Spleen (tissue), 11 donors: ENCODE results near the gene CBFA2T2. TPM values are rescaled to one million over a fixed set of nuclear protein-coding genes. Genes with fewer than 3 reads are reported as not detected.
"Not testable (repeated sequence)": the region's sequence is repeated elsewhere in the genome, so short reads cannot be mapped to it uniquely, and the experiment has no call there.

Experiments
- DNase-seq: peaks from one replicate; pipeline ENCODE4 v3.0.0-alpha.2; 2020
- H3K27ac ChIP-seq, 8 donors: fragments of 200-600 bp; sonication (generic) in 7 of 8; 1 replicate in 4 of 8; 2 replicates in 4 of 8; pipeline versions ENCODE4 v1.5.0 to v1.8.0; 2016 to 2021; ENCODE audit warnings: inconsistent platforms in 4 of 8, mild to moderate bottlenecking in 4 of 8, moderate library complexity in 1 of 8
- H3K27me3 ChIP-seq, 7 donors: fragments of 200-600 bp; sonication (generic) in 6 of 7; replicated peaks in 1 of 7; 1 replicate in 4 of 7; 2 replicates in 3 of 7; pipeline versions ENCODE4 v1.5.0 to v1.8.0; 2016 to 2021; ENCODE audit warnings: inconsistent platforms in 3 of 7, mild to moderate bottlenecking in 1 of 7
- H3K36me3 ChIP-seq, 6 donors: fragments of 200-600 bp; sonication (generic) in 5 of 6; 1 replicate in 4 of 6; 2 replicates in 2 of 6; pipeline versions ENCODE4 v1.5.0 to v1.8.0; 2016 to 2021; ENCODE audit warnings: inconsistent platforms in 2 of 6
- H3K4me1 ChIP-seq, 6 donors: fragments of 200-600 bp; sonication (generic) in 5 of 6; 1 replicate in 3 of 6; 2 replicates in 3 of 6; pipeline versions ENCODE4 v1.5.0 to v1.8.0; 2016 to 2021; ENCODE audit warnings: inconsistent platforms in 3 of 6
- H3K4me3 ChIP-seq, 8 donors: fragments of 200-600 bp; sonication (generic) in 7 of 8; 1 replicate in 4 of 8; 2 replicates in 4 of 8; pipeline versions ENCODE4 v1.5.0 to v1.8.0; 2016 to 2021; ENCODE audit warnings: inconsistent platforms in 4 of 8, mild to moderate bottlenecking in 4 of 8, moderate library complexity in 2 of 8
- H3K9me3 ChIP-seq, 8 donors: fragments of 200-600 bp; sonication (generic) in 7 of 8; 1 replicate in 4 of 8; 2 replicates in 4 of 8; pipeline versions ENCODE4 v1.5.0 to v1.8.0; 2016 to 2021; ENCODE audit warnings: inconsistent platforms in 4 of 8
- POLR2A ChIP-seq, 3 donors: fragments of 450-650 bp; IDR thresholded peaks; one replicate each; pipeline ENCODE4 v1.5.1; 2017; ENCODE audit warnings: antibody characterized with exemption in 3 of 3, mild to moderate bottlenecking in 1 of 3
- POLR2AphosphoS5 ChIP-seq, 3 donors: sonication (generic); formaldehyde crosslinking; IDR thresholded peaks; one replicate each; pipeline ENCODE4 v1.5.1; 2017; ENCODE audit warnings: antibody characterized with exemption in 3 of 3
- WGBS, 5 donors: extraction: QIAGEN DNeasy Blood & Tissue Kit in 3 of 5; methylation state at CpG; one replicate each; pipeline versions ENCODE4 v1.1.5 to v1.1.7; 2013 to 2018; 5-methylcytosine and 5-hydroxymethylcytosine counted together
- intact Hi-C: fragments of 100-400 bp; cut with DNase I; formaldehyde crosslinking; loops from one replicate; pipeline ENCODE4 v1.15.0; 2023; ENCODE audit warnings: low total_unique reads
- polyA plus RNA-seq, 3 donors: library from polyadenylated mRNA; stranded (reverse); fragments of 200-250 nt; gene quantifications; one replicate each; pipeline ENCODE4 v1.2.1, GENCODE V29; 2013
- total RNA-seq, 7 donors: library from RNA; depleted of rRNA in 3 of 7; stranded (reverse); fragments of >200 nt in 3 of 7; fragmentation: NEBNext Ultra II Directional in 4 of 7; extraction: Animal tissue kit (Norgen Biotek cat#: 25700) in 4 of 7; gene quantifications; one replicate each; pipeline versions ENCODE4 v1.1.0 to v1.2.1, GENCODE V29; 2016 to 2021
- TF ChIP-seq, protein P1 (sequence below), 11 experiments: fragments of 200-600 bp in 7 of 11; fragments of 450-650 bp in 4 of 11; sonication (generic) in 4 of 11; IDR thresholded peaks in 8 of 11; conservative IDR thresholded peaks in 3 of 11; 1 replicate in 7 of 11; 2 replicates in 4 of 11; pipeline versions ENCODE4 v1.4.0 to v1.8.0; 2016 to 2021; ENCODE audit warnings: antibody characterized with exemption in 11 of 11, inconsistent platforms in 4 of 11, mild to moderate bottlenecking in 1 of 11
- donor health status: healthy with polysubstance abuse.
- donor health status: DM: no; HTN: no; CAD: no; lungs with moderate emphysema.
- donor health status: DM: no; HTN: no; CAD: no.
- donor health status: Bipolar disorder and iron deficiency.
- donor health status: healthy.
- donor health status: DM: no; HTN: no; CAD: no.
- donor health status: DM: yes; HTN: yes; CAD: no.

The CBFA2T2 gene
- total and polyA plus RNA-seq, 10 donors: 3.3 to 25.4 (median 17.8) TPM

DNA sequence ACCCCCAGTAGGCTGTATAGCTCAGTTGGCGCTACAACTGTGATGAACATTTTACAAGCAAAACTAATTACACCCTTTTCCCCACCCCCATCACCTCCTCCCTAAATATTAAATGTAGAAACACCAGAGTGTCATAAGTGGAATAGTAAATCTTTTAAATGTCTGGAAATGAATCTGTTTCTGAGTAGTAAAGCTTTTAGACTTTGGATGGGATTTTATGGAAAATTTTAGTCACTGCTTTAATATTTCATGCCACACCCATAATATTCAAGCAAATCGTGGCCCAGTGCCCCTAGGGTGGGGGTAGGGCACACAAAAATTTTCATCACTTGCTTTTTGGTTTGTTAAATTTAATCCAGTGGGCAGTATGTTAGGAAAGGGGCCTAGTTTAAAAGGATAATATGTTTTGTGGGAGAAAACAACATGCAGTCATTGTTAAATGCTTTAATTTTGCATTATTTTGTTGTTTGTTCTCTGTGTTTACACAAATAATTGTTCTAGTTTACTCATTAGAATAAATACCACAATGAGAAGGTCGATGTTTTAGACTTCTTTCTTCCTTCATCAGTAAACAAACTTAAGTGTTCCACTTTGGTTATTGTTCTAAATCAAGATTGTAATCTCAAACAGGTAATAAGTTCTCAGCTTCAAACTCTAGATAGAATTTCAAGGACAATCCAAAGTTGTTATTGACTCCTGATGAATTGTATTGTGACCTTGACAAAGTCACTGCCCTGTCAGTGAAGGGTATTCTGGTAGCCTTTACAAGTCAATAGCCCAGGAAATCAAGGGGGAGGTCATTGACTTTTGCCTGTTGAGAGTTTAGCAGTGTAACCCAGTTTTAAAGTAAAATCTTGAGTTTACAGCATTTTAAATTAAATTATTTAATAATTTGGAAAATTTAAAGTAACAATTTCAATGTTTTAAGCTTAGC is 79.2 kb downstream of the CBFA2T2 start:
- Histone ChIP-seq H3K36me3 (peaks cover 0 to 1% (median 0%) of the 10 kb centered on the region in 6 donors), H3K4me3 (no peak overlapping the region), H3K4me1 (peaks cover 6 to 42% (median 25%) of the 10 kb centered on the region in 6 donors), H3K27me3 (no peaks in the 10 kb centered on the region), H3K9me3 (no peaks in the 10 kb centered on the region), H3K27ac (peak overlapping the region in 3 of 8 donors; percentile 12 to 19 (median 15))
- intact Hi-C loops: no loop called here
- TF ChIP-seq, protein P1, sequence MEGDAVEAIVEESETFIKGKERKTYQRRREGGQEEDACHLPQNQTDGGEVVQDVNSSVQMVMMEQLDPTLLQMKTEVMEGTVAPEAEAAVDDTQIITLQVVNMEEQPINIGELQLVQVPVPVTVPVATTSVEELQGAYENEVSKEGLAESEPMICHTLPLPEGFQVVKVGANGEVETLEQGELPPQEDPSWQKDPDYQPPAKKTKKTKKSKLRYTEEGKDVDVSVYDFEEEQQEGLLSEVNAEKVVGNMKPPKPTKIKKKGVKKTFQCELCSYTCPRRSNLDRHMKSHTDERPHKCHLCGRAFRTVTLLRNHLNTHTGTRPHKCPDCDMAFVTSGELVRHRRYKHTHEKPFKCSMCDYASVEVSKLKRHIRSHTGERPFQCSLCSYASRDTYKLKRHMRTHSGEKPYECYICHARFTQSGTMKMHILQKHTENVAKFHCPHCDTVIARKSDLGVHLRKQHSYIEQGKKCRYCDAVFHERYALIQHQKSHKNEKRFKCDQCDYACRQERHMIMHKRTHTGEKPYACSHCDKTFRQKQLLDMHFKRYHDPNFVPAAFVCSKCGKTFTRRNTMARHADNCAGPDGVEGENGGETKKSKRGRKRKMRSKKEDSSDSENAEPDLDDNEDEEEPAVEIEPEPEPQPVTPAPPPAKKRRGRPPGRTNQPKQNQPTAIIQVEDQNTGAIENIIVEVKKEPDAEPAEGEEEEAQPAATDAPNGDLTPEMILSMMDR (IDR thresholded peaks at IDR 0.05 in 8 of 11, conservative IDR thresholded peaks at IDR 0.05 in 3 of 11): no peak
- TF ChIP-seq POLR2A (IDR thresholded peaks at IDR 0.05) (no peak), POLR2AphosphoS5 (IDR thresholded peaks at IDR 0.05) (no peak)
- 60 to 71% (median 65%) methylated on average over 3 of the region's 3 CpGs for WGBS, 5 donors
- DNase-seq: no peak

GRCh38 chr20:33569802-33570391 is 80.0 kb downstream of the CBFA2T2 start:
- intact Hi-C loops: no loop called here
- Histone ChIP-seq H3K27me3 (no peaks in the 10 kb centered on the region), H3K4me3 (no peak overlapping the region), H3K4me1 (peaks cover 6 to 42% (median 26%) of the 10 kb centered on the region in 6 donors), H3K27ac (peak overlapping the region in 2 of 8 donors; percentile 6 to 15), H3K36me3 (peaks cover 0 to 5% (median 0%) of the 10 kb centered on the region in 6 donors), H3K9me3 (no peaks in the 10 kb centered on the region)
- DNase-seq: no peak
- TF ChIP-seq, protein P1 (IDR thresholded peaks at IDR 0.05 in 8 of 11, conservative IDR thresholded peaks at IDR 0.05 in 3 of 11): no peak
- TF ChIP-seq POLR2A (IDR thresholded peaks at IDR 0.05) (no peak), POLR2AphosphoS5 (IDR thresholded peaks at IDR 0.05) (no peak)
- WGBS, 5 donors: 93 to 98% (median 97%) methylated on average over 5 of the region's 5 CpGs

DNA sequence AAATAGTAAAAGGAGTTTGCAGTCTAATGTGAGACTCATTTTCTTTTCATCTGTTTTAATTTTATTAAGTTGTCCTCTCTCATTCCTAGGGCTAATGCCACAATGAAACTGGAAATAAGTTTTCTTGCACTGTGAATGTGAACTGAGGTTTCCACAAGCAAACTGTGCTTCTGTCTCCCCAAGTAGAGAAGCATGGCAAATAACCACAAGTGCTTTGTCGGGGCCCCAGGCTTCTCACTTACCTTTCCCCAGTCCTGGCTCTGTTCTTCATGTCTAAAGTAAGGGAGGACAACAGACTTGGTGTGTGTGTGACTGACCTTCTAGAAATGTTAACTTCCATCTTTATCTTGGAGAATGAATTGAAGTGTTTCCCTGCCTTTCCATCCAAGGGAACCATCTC is 80.8 kb downstream of the CBFA2T2 start:
- Histone ChIP-seq H3K4me1 (peaks cover 6 to 50% (median 27%) of the 10 kb centered on the region in 6 donors), H3K4me3 (no peak overlapping the region), H3K9me3 (no peaks in the 10 kb centered on the region), H3K27ac (no peak overlapping the region), H3K27me3 (no peaks in the 10 kb centered on the region), H3K36me3 (peaks cover 0 to 5% (median 0%) of the 10 kb centered on the region in 6 donors)
- WGBS, 5 donors: 55 to 82% (median 71%) methylated on average over 1 of the region's 1 CpG
- DNase-seq: no peak
- intact Hi-C loops: no loop called here
- TF ChIP-seq, protein P1 (IDR thresholded peaks at IDR 0.05 in 8 of 11, conservative IDR thresholded peaks at IDR 0.05 in 3 of 11): no peak
- no peak for TF ChIP-seq POLR2A (IDR thresholded peaks at IDR 0.05)

GRCh38 chr20:33573268-33573667 is 83.4 kb downstream of the CBFA2T2 start:
- 79 to 90% (median 85%) methylated on average over 5 of the region's 5 CpGs for WGBS, 5 donors
- DNase-seq, H3K36me3 ChIP-seq, H3K27me3 ChIP-seq, H3K9me3 ChIP-seq, H3K27ac ChIP-seq, H3K4me3 ChIP-seq, intact Hi-C loops: not testable (repeated sequence)
- H3K4me1 ChIP-seq: peaks cover 6 to 54% (median 25%) of the 10 kb centered on the region in 6 donors
